Activated CD4-positive, alpha-beta memory T cell treated with anti-CD3 and anti-CD28 coated beads for 36 hours (primary cell): ENCODE data around the gene MPPE1. TPM values are rescaled to one million over a fixed set of nuclear protein-coding genes. Genes with fewer than 3 reads are reported as not detected.
A peak's percentile ranks its signal among the peaks of the same experiment; 100 is the strongest.

Experiments
- CTCF ChIA-PET: fragments of 350-600 bp; sonication (Branson Sonifier 250); formaldehyde crosslinking; loops from one replicate; lab custom pipeline; 2021; ENCODE audit warnings: antibody characterized with exemption, inconsistent platforms; lab: Charles Lee
- POLR2A ChIA-PET: fragments of 350-600 bp; sonication (Branson Sonifier 250); formaldehyde crosslinking; loops from one replicate; lab custom pipeline; 2021; ENCODE audit warnings: antibody characterized with exemption; lab: Charles Lee
- DNase-seq: peaks from one replicate; pipeline ENCODE4 v3.0.0-alpha.2; 2020
- H3K27ac Mint-ChIP-seq: one replicate; pipeline ENCODE4 v1.8.0; 2021; ENCODE audit warnings: mixed read lengths
- H3K27me3 Mint-ChIP-seq: one replicate; pipeline ENCODE4 v1.8.0; 2021; ENCODE audit warnings: mixed read lengths
- H3K36me3 Mint-ChIP-seq: one replicate; pipeline ENCODE4 v1.8.0; 2021; ENCODE audit warnings: mixed read lengths
- H3K4me1 Mint-ChIP-seq: one replicate; pipeline ENCODE4 v1.8.0; 2021; ENCODE audit warnings: low read depth, mixed read lengths
- H3K4me3 Mint-ChIP-seq: one replicate; pipeline ENCODE4 v1.8.0; 2021; ENCODE audit warnings: mild to moderate bottlenecking, mixed read lengths
- H3K9me3 Mint-ChIP-seq: one replicate; pipeline ENCODE4 v1.8.0; 2021; ENCODE audit warnings: mixed read lengths
- intact Hi-C: fragments of 100-400 bp; cut with micrococcal nuclease; formaldehyde crosslinking; loops from one replicate; pipeline ENCODE4 v1.15.1; 2023
- total RNA-seq, 2 experiments: library from RNA; stranded (reverse); gene quantifications; one replicate each; pipeline ENCODE4 v1.2.3, GENCODE V29; 2021

Gene MPPE1
- total RNA-seq = 10 to 100 TPM; 34.0 to 35.4 TPM

- peak; percentile 91 for DNase-seq
- Mint-ChIP-seq H3K27ac (peak within 1 kb of the TSS; percentile 90), H3K27me3 (no peaks in the 10 kb centered on the region), H3K4me1 (peaks cover 22% of the 10 kb centered on the region), H3K4me3 (peak within 1 kb of the TSS; percentile 92), H3K9me3 (no peaks in the 10 kb centered on the region), H3K36me3 (peaks cover 13% of the 10 kb centered on the region)
- ChIA-PET POLR2A (interaction anchor here (1.6 kb wide), 1 partner anchor 73 kb away, joined by 8 read pairs; the partner anchor contains the start of gene IMPA2), CTCF (interaction anchor here (1.0 to 1.9 kb wide), 2 partner anchors 29 to 130 kb away, joined by 3 to 7 read pairs; no protein-coding TSS in a partner anchor)
- intact Hi-C loops = loop anchor here (1.0 to 2.0 kb wide), 4 partner anchors 38 to 469 kb away; partner anchors contain the start of genes AFG3L2, CHMP1B and IMPA2
Measured at GRCh38 chr18:11908182-11909060, at the start of gene MPPE1. Gene MPPE1 (minus strand): TSS chr18:11908317. CDS start chr18:11897264, 11,053 bp downstream.

- H3K36me3 Mint-ChIP-seq = peaks cover 6% of the 10 kb centered on the region
- H3K4me3 Mint-ChIP-seq = no peak overlapping the region
- no peaks in the 10 kb centered on the region for H3K4me1 Mint-ChIP-seq
- peaks cover 4% of the 10 kb centered on the region for H3K27me3 Mint-ChIP-seq
- intact Hi-C loops = no loop called here
- peaks cover 16% of the 10 kb centered on the region for H3K9me3 Mint-ChIP-seq
- DNase-seq = no peak
- CTCF ChIA-PET = no interaction called here
- POLR2A ChIA-PET = no interaction called here
- H3K27ac Mint-ChIP-seq = no peak overlapping the region
Measured at GRCh38 chr18:11957636-11958035, 49.5 kb upstream of the MPPE1 start.

- Mint-ChIP-seq H3K4me3 (no peak overlapping the region), H3K9me3 (peaks cover 16% of the 10 kb centered on the region), H3K4me1 (no peaks in the 10 kb centered on the region), H3K27ac (no peak overlapping the region), H3K36me3 (peaks cover 6% of the 10 kb centered on the region), H3K27me3 (peaks cover 4% of the 10 kb centered on the region)
- intact Hi-C loops = no loop called here
- no peak for DNase-seq
- POLR2A ChIA-PET = no interaction called here
- CTCF ChIA-PET = interaction anchor here (2.0 kb wide), 1 partner anchor 19 kb away, joined by 7 read pairs; no protein-coding TSS in a partner anchor
Measured at GRCh38 chr18:11956371-11957308, 48.5 kb upstream of the MPPE1 start.

- H3K36me3 Mint-ChIP-seq = peaks cover 6% of the 10 kb centered on the region
- ChIA-PET POLR2A (no interaction called here), CTCF (interaction anchor here (1.2 to 2.0 kb wide), 2 partner anchors 17 to 18 kb away, joined by 3 to 7 read pairs; no protein-coding TSS in a partner anchor)
- intact Hi-C loops = no loop called here
- H3K4me3 Mint-ChIP-seq = no peak overlapping the region
- H3K4me1 Mint-ChIP-seq = no peaks in the 10 kb centered on the region
- H3K27ac Mint-ChIP-seq = no peak overlapping the region
- no peak for DNase-seq
- H3K27me3 Mint-ChIP-seq = peaks cover 4% of the 10 kb centered on the region
- H3K9me3 Mint-ChIP-seq = peaks cover 16% of the 10 kb centered on the region
Measured at GRCh38 chr18:11955239-11956029, 47.3 kb upstream of the MPPE1 start.

GRCh38 chr18:11953113-11953512 lies 45.0 kb upstream of the MPPE1 start:
- H3K4me3 Mint-ChIP-seq = no peak overlapping the region
- ChIA-PET CTCF (no interaction called here), POLR2A (no interaction called here)
- H3K4me1 Mint-ChIP-seq = no peaks in the 10 kb centered on the region
- DNase-seq = peak; percentile 12
- peaks cover 6% of the 10 kb centered on the region for H3K36me3 Mint-ChIP-seq
- H3K27me3 Mint-ChIP-seq = peaks cover 4% of the 10 kb centered on the region
- intact Hi-C loops = no loop called here
- H3K27ac Mint-ChIP-seq = no peak overlapping the region
- H3K9me3 Mint-ChIP-seq = peaks cover 16% of the 10 kb centered on the region

GRCh38 chr18:11951390-11951851 lies 43.3 kb upstream of the MPPE1 start:
- CTCF ChIA-PET = interaction anchor here (1.1 kb wide), 1 partner anchor 14 kb away, joined by 3 read pairs; no protein-coding TSS in a partner anchor
- no peaks in the 10 kb centered on the region for H3K36me3 Mint-ChIP-seq
- no peak for DNase-seq
- no peak overlapping the region for H3K27ac Mint-ChIP-seq
- peaks cover 8% of the 10 kb centered on the region for H3K4me1 Mint-ChIP-seq
- no peaks in the 10 kb centered on the region for H3K27me3 Mint-ChIP-seq
- H3K4me3 Mint-ChIP-seq = no peak overlapping the region
- peaks cover 1% of the 10 kb centered on the region for H3K9me3 Mint-ChIP-seq
- POLR2A ChIA-PET = no interaction called here
- intact Hi-C loops = no loop called here

- no peak overlapping the region for H3K27ac Mint-ChIP-seq
- no peaks in the 10 kb centered on the region for H3K36me3 Mint-ChIP-seq
- no peak overlapping the region for H3K4me3 Mint-ChIP-seq
- H3K9me3 Mint-ChIP-seq = no peaks in the 10 kb centered on the region
- H3K27me3 Mint-ChIP-seq = no peaks in the 10 kb centered on the region
- no peak for DNase-seq
- POLR2A ChIA-PET = no interaction called here
- peaks cover 8% of the 10 kb centered on the region for H3K4me1 Mint-ChIP-seq
- CTCF ChIA-PET = interaction anchor here (4.9 kb wide), 1 partner anchor 13 kb away, joined by 41 read pairs; no protein-coding TSS in a partner anchor
- intact Hi-C loops = no loop called here
Measured at GRCh38 chr18:11950824-11951223, 42.7 kb upstream of the MPPE1 start.

GRCh38 chr18:11948852-11949523 lies 40.9 kb upstream of the MPPE1 start:
- H3K27me3 Mint-ChIP-seq = peaks cover 2% of the 10 kb centered on the region
- H3K27ac Mint-ChIP-seq = no peak overlapping the region
- no peak for DNase-seq
- peaks cover 8% of the 10 kb centered on the region for H3K4me1 Mint-ChIP-seq
- H3K36me3 Mint-ChIP-seq = no peaks in the 10 kb centered on the region
- no peak overlapping the region for H3K4me3 Mint-ChIP-seq
- intact Hi-C loops = no loop called here
- ChIA-PET CTCF (interaction anchor here (0.9 to 4.9 kb wide), 2 partner anchors 12 to 89 kb away, joined by 3 to 41 read pairs; no protein-coding TSS in a partner anchor), POLR2A (interaction anchor here (0.6 kb wide), 1 partner anchor 42 kb away, joined by 3 read pairs; no protein-coding TSS in a partner anchor)
- H3K9me3 Mint-ChIP-seq = no peaks in the 10 kb centered on the region

GRCh38 chr18:11947214-11948191 lies 39.4 kb upstream of the MPPE1 start:
- Mint-ChIP-seq H3K36me3 (no peaks in the 10 kb centered on the region), H3K4me1 (peaks cover 8% of the 10 kb centered on the region), H3K27me3 (peaks cover 4% of the 10 kb centered on the region), H3K27ac (peak overlapping the region; percentile 58), H3K4me3 (peak overlapping the region; percentile 67), H3K9me3 (no peaks in the 10 kb centered on the region)
- ChIA-PET CTCF (interaction anchor here (0.9 to 4.9 kb wide), 8 partner anchors 10 to 289 kb away, joined by 3 to 41 read pairs (median 4); no protein-coding TSS in a partner anchor), POLR2A (interaction anchor here (1.9 kb wide), 1 partner anchor 33 kb away, joined by 11 read pairs; the partner anchor contains the start of gene IMPA2)
- intact Hi-C loops = loop anchor here (1.0 to 2.0 kb wide), 3 partner anchors 34 to 96 kb away; partner anchors contain the start of genes CHMP1B, IMPA2 and MPPE1
- DNase-seq = peak; percentile 76
